ENCODE measurements around the gene PARD3B. TPM values are rescaled to one million over a fixed set of nuclear protein-coding genes. Genes with fewer than 3 reads are reported as not detected.

The PARD3B gene
- polyA plus RNA-seq, 6 donors from 2014 or later: not detected

DNA sequence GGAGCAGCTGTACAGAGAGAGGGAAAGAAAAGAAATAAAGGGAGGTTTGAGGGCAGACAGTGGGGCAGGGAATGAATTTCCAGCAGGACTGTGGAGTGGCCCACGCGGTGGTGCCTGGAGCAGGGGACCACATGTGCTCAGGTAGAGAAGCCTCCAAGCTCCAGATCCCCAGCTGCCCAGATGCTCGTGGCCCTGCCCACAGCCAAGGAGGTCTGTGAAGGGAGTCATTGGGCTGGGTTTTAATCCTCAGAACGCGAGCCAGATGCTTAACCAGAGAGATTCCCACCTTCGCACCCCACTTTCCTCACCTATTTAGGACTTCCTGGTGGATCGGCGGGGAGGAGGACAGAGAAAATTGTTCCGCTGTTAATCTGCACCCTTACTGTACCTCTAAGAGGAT is 369.4 kb downstream of the PARD3B start:
- H3K36me3 Mint-ChIP-seq: no peaks in the 10 kb centered on the region
- ATAC-seq (ENCODE audit: low read depth in 2 of 2) (no peak), DNase-seq (no peak)
- no peak overlapping the region for H3K27ac Mint-ChIP-seq
- no peaks in the 10 kb centered on the region for H3K27me3 Mint-ChIP-seq
- H3K4me1 Mint-ChIP-seq: no peaks in the 10 kb centered on the region
- H3K4me3 Mint-ChIP-seq: no peak overlapping the region
- H3K9me3 Mint-ChIP-seq: peaks cover 0 to 6% (median 0%) of the 10 kb centered on the region in 7 donors

DNA sequence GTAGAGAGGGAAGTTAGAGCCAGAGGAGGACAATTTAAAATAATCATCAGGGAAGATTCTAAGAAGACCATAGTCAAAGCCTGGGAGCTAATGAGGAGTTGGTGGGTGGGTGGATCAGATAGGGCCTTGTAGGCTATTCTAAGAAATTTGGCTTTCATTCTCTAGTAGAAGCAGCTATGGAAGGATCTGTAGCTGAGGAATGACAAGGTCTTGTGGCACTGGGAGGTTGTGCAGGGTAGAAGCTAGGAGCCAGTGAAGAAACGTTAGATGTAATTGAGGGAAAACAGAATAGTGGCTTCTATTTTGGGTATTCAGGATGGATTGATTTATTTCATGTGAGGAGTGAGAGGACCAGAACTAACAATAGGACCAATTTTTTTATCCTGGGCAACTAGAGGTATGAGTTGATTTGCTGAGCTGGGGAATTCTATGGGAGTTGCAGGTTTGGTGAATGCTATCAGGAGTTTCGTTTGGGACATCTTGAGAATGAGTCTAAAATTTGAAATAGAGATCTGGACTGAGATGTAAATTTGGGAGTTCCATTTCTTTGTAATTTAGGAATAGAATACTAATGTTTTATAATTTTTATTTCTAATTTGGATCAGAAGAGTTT is 371.9 kb downstream of the PARD3B start:
- H3K27me3 Mint-ChIP-seq: no peaks in the 10 kb centered on the region
- DNase-seq (no peak), ATAC-seq (ENCODE audit: low read depth in 2 of 2) (no peak)
- no peaks in the 10 kb centered on the region for H3K36me3 Mint-ChIP-seq
- H3K4me1 Mint-ChIP-seq: no peaks in the 10 kb centered on the region
- H3K9me3 Mint-ChIP-seq: peaks cover 0 to 6% (median 0%) of the 10 kb centered on the region in 7 donors
- H3K4me3 Mint-ChIP-seq: no peak overlapping the region
- no peak overlapping the region for H3K27ac Mint-ChIP-seq

DNA sequence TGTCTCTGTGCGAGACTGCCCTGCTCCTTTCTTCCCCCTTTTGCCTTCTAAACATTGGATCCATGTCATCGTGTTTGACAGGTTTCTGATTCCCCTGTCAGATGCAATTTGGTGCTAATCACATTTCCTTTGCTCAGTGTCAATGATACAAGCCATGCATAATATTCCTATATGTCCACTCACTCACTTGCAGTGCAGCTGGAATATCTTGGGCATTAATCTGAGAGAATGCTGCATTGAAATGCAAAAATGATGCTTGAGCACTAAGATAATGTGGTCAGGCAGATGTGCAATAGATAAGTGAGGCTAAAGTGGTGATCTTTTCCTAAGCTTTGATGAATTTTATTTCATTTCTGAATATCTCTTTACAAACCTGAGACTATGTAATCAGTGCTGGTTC is 375.5 kb downstream of the PARD3B start:
- no peak overlapping the region for H3K27ac Mint-ChIP-seq
- peaks cover 0 to 6% (median 0%) of the 10 kb centered on the region in 7 donors for H3K9me3 Mint-ChIP-seq
- DNase-seq (no peak), ATAC-seq (ENCODE audit: low read depth in 2 of 2) (no peak)
- H3K4me1 Mint-ChIP-seq: no peaks in the 10 kb centered on the region
- no peaks in the 10 kb centered on the region for H3K27me3 Mint-ChIP-seq
- no peaks in the 10 kb centered on the region for H3K36me3 Mint-ChIP-seq
- no peak overlapping the region for H3K4me3 Mint-ChIP-seq

DNA sequence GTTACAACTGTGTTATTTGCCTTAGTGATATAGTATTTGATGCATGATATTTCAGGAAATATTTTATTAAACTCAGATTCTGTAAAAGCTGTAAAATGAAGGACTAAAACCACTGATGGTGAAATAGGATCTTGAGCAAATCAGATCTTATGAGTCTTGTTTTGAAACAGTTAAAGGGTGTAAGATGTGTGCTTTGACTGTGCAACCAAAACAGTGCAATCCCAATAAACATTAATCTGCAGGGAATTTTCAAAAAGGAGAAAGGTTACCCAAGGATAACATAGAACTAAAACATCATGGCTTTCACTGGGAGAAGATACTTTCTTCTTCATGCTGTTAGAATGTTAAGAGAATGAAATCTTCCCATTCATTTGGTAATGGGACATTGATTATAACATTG is 378.7 kb downstream of the PARD3B start:
- no peak overlapping the region for H3K4me3 Mint-ChIP-seq
- H3K9me3 Mint-ChIP-seq: peaks cover 0 to 2% (median 0%) of the 10 kb centered on the region in 7 donors
- ATAC-seq (ENCODE audit: low read depth in 2 of 2) (no peak), DNase-seq (no peak)
- no peaks in the 10 kb centered on the region for H3K36me3 Mint-ChIP-seq
- no peaks in the 10 kb centered on the region for H3K4me1 Mint-ChIP-seq
- H3K27ac Mint-ChIP-seq: no peak overlapping the region
- H3K27me3 Mint-ChIP-seq: no peaks in the 10 kb centered on the region

DNA sequence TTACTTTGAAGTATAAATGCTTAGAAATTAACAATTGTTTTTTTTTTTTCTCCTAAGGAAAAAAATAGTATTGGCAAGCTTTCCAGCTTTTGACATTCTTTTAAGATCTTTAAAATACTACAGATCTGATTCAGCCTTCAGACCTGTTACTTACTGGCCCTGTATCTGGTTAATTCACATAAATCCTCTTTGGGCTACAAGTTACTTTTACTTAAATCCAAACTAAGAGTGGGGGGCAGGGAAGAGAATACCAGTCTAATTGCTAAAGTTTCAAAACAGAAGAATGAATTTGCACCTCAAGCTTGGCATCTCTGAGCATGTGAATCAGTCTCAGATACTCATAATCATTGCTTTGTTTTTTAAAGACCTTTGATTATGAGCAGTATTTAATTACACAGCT is 386.3 kb downstream of the PARD3B start:
- Mint-ChIP-seq H3K27me3 (no peaks in the 10 kb centered on the region), H3K4me1 (no peaks in the 10 kb centered on the region), H3K36me3 (no peaks in the 10 kb centered on the region), H3K27ac (no peak overlapping the region), H3K9me3 (no peaks in the 10 kb centered on the region), H3K4me3 (no peak overlapping the region)
- DNase-seq: no peak
- no peak for ATAC-seq (ENCODE audit: low read depth in 2 of 2)

DNA sequence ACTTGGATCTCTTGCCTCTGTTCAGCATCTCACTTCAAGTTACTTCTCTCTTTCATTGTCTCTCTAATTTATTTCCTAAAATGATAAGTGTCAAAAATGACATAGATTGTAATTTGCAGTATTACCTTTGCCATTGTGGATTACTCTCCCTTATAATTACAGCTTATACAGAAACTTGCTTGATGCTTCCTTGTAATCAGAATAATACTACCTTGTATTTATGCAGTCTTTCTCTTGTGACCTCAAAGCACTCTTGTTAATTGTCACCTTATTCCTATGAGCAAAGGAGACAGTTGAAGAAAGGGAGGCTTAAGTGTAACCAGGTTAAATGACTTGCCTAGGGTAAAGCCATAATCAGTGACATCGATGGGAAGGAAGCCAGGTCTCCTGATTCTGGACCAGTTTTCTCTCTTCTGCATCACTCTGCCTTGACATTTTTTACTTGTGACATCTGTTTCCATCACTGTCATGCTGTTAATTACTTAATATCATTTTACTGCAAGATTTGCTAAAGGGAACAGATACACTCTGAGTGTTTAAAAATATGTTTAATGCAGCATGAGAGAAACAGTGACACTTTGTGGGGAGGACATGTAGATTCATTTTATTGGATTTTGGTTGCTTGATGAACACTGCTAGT is 388.6 kb downstream of the PARD3B start:
- H3K36me3 Mint-ChIP-seq: no peaks in the 10 kb centered on the region
- no peaks in the 10 kb centered on the region for H3K27me3 Mint-ChIP-seq
- H3K9me3 Mint-ChIP-seq: no peaks in the 10 kb centered on the region
- ATAC-seq (ENCODE audit: low read depth in 2 of 2) (no peak), DNase-seq (no peak)
- no peak overlapping the region for H3K4me3 Mint-ChIP-seq
- no peaks in the 10 kb centered on the region for H3K4me1 Mint-ChIP-seq
- H3K27ac Mint-ChIP-seq: no peak overlapping the region

DNA sequence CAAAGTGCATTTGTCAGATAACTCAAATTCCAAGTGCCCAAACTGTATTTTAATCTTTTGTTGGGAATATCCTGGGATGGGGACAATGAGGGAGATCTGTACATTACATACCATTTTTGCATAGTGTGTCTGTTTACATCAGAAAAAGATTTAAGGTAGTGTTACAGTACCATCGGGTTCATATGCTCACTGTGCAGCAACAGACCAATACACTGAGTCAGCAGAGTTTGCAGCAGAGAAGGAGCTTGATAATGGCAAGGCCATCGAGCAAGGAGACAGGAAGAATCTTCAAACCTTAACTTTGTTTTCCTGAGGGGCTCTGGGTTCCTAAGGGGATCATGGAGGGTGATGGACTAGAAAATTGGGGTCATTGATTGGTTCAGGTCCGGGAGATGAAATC is 399.7 kb downstream of the PARD3B start:
- Mint-ChIP-seq H3K36me3 (no peaks in the 10 kb centered on the region), H3K9me3 (peaks cover 0 to 17% (median 2%) of the 10 kb centered on the region in 7 donors), H3K27me3 (no peaks in the 10 kb centered on the region), H3K4me1 (no peaks in the 10 kb centered on the region), H3K4me3 (no peak overlapping the region), H3K27ac (no peak overlapping the region)
- DNase-seq (no peak), ATAC-seq (ENCODE audit: low read depth in 2 of 2) (no peak)

DNA sequence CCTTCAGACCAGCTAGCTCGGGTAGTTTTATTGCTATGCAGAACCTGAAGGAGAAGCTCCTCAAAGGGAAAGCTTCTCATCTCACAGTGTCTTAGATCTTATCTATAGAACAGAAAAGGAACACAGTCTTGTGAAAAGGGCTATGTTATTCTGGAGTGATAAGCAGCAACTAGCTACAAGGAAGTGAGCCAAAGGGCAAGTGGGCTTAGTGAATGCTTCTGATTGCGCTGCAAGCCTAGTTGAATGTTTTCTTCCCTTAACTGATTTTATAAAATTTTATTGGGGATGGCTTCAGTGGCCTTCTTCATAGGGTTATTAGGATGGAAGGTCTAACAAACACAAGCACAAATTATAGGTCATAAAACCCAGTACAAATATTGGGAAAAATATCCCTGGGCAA is 400.1 kb downstream of the PARD3B start:
- peaks cover 0 to 17% (median 2%) of the 10 kb centered on the region in 7 donors for H3K9me3 Mint-ChIP-seq
- ATAC-seq (ENCODE audit: low read depth in 2 of 2): no peak
- no peaks in the 10 kb centered on the region for H3K27me3 Mint-ChIP-seq
- H3K36me3 Mint-ChIP-seq: no peaks in the 10 kb centered on the region
- no peak for DNase-seq
- H3K4me3 Mint-ChIP-seq: no peak overlapping the region
- H3K27ac Mint-ChIP-seq: no peak overlapping the region
- no peaks in the 10 kb centered on the region for H3K4me1 Mint-ChIP-seq

DNA sequence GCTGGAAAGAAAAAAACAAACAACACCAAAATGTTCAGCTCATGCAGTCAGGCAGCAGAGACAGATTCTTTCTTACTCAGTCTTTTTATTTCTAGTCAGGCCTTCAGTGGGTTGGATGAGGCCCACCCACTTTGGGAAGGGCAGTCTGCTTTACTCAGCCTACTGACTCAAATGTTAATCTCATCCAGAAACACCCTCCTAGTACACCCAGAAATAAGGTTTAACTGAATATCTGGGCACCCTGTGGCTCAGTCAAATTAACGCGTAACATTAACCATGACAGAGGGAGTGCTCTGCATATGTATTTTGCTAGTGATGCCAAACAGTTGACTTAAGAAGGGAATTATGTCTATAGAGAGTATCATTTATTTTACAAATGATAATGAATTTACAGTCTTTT is 401.6 kb downstream of the PARD3B start:
- Mint-ChIP-seq H3K27ac (no peak overlapping the region), H3K36me3 (no peaks in the 10 kb centered on the region), H3K4me3 (no peak overlapping the region), H3K4me1 (no peaks in the 10 kb centered on the region), H3K27me3 (no peaks in the 10 kb centered on the region), H3K9me3 (peaks cover 0 to 17% (median 2%) of the 10 kb centered on the region in 7 donors)
- no peak for ATAC-seq (ENCODE audit: low read depth in 2 of 2)
- no peak for DNase-seq

DNA sequence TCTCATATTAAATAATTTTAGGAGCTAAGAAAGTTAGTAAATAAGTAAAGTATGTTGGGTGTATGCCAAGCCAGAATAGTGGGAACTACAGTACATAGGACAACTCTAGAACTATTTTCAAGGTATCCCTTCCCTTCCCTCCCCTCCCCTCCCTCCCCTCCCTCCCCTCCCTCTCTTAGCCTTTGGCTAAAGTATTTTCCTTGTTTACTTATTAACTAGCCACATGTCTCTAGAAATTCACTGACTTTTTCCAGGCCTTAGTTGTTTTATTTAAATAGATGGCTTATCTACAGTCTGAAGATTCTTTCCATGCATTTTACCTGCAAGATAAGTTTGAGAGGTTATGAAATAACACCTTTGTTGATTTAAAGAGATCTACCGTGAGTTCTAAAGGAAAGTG is 402.1 kb downstream of the PARD3B start:
- Mint-ChIP-seq H3K4me1 (no peaks in the 10 kb centered on the region), H3K4me3 (no peak overlapping the region), H3K27ac (no peak overlapping the region), H3K9me3 (peaks cover 0 to 17% (median 2%) of the 10 kb centered on the region in 7 donors), H3K27me3 (no peaks in the 10 kb centered on the region), H3K36me3 (no peaks in the 10 kb centered on the region)
- ATAC-seq (ENCODE audit: low read depth in 2 of 2) (no peak), DNase-seq (no peak)

DNA sequence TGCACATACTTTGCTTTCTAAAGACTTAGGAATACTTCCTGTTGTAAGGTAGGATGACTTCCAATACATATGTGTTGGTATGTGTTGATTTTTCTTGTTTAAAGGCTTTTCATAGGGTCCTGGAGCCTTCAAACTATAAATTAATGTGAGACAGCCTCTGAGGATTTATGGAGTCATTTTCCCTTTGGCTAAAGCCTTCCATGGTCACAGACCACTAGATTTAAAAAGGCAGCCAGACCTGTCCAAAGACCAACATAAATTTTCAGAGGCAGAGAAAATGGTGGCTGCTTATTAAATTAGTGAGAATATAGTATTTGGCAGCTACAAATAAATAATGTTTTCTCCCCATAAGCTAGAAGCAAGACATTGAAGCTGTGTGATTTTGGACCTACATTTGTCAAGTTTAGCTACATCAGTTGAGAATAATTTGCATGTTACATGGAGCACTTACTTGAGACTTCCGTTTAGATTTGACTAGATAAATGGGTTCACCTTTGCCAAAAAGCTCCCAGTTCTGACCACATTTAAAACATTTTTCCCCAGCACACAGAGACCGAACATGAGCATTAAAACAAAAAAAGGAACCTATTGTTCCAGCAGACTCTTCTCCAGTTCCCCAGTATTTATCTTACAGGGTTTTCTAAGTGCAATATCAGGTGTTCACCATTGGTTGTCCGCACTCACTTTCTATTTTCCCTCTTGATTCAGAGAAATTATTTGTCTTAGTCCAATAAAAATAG is 402.9 kb downstream of the PARD3B start:
- no peaks in the 10 kb centered on the region for H3K4me1 Mint-ChIP-seq

DNA sequence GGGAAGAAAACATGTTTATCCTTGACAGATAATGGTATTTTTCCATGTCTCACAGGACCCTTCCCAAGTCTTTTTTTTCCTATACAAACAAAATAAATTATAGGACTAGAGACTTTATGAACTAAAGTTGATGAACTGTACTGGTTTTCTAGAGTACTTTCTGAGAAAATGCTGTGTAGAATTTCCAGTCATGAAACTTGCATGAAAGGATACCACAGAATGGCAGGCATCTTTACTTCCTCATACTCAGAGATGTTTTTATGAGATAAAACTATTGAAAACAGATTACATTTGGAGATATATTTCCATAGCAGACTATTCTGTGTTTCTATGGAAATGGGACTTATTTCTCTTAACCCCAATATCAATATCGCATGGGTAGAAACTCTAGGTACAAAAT is 403.5 kb downstream of the PARD3B start:
- Mint-ChIP-seq H3K36me3 (no peaks in the 10 kb centered on the region), H3K9me3 (peaks cover 0 to 14% (median 2%) of the 10 kb centered on the region in 7 donors), H3K4me3 (no peak overlapping the region), H3K4me1 (no peaks in the 10 kb centered on the region), H3K27me3 (no peaks in the 10 kb centered on the region), H3K27ac (no peak overlapping the region)
- no peak for DNase-seq
- no peak for ATAC-seq (ENCODE audit: low read depth in 2 of 2)

More for the DNA sequence above, 402.9 kb downstream of the PARD3B start:
- Mint-ChIP-seq H3K4me3 (no peak overlapping the region), H3K27ac (peak overlapping the region in 1 of 6 donors; percentile 69), H3K27me3 (no peaks in the 10 kb centered on the region), H3K9me3 (peaks cover 0 to 17% (median 2%) of the 10 kb centered on the region in 7 donors), H3K36me3 (no peaks in the 10 kb centered on the region)
- ATAC-seq (ENCODE audit: low read depth in 2 of 2) (no peak), DNase-seq (no peak)

DNA sequence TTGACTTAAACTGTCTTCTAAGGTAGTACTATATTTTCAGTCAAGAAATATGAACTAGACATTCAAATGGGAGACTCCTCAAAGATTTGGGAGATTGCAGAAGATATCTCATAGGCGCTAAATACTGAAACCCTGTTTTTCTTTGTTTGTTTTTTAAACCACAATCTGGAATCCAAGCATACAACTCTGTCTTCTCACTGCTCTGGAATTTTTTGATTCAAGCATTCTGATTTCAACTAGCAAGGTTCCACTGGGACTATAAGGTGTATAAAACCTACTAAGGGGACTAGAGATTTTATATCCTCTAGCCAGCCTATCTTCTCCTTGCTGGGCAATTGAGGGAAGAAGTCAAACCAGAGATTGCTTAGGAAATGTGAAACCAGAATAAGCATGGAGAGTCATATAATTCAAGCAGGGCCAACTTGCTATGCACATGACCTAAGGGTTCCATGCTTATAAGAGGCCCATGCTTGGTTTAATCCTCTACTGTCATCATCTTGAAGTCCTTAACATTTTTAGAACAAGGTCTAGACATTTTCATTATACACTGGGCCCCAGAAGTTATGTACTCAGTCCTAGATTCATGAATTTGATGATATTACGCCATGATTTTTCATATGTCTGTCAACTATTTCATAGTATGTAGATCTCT is 405.5 kb downstream of the PARD3B start:
- DNase-seq (no peak), ATAC-seq (ENCODE audit: low read depth in 2 of 2) (no peak)
- H3K36me3 Mint-ChIP-seq: no peaks in the 10 kb centered on the region
- H3K27ac Mint-ChIP-seq: no peak overlapping the region
- no peak overlapping the region for H3K4me3 Mint-ChIP-seq
- H3K4me1 Mint-ChIP-seq: no peaks in the 10 kb centered on the region
- H3K27me3 Mint-ChIP-seq: no peaks in the 10 kb centered on the region
- peaks cover 0 to 8% (median 0%) of the 10 kb centered on the region in 7 donors for H3K9me3 Mint-ChIP-seq

DNA sequence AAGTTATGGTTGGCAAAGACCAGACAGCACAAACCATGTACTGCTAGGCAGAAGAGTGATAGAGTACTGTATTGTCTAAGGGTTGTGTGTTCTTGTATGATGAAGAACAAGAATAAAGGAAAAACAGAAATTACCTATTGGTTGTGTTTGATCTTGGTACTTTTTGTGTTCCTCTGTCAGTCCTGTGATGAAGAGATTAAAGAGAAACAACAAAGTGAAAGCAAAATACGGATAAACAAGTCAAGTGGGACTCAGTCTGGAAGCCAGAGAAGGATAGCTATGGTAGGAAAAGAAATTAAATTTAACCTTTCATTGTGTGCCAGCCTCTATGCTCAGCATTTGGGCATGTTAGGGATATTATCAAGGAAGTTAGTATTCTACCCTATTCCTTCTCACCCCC is 413.1 kb downstream of the PARD3B start:
- DNase-seq: no peak
- Mint-ChIP-seq H3K4me1 (no peaks in the 10 kb centered on the region), H3K4me3 (no peak overlapping the region), H3K27ac (no peak overlapping the region), H3K36me3 (no peaks in the 10 kb centered on the region), H3K27me3 (no peaks in the 10 kb centered on the region), H3K9me3 (peaks cover 0 to 4% (median 0%) of the 10 kb centered on the region in 7 donors)
- no peak for ATAC-seq (ENCODE audit: low read depth in 2 of 2)
